ENCODE results near the gene STH.

The STH gene

DNA sequence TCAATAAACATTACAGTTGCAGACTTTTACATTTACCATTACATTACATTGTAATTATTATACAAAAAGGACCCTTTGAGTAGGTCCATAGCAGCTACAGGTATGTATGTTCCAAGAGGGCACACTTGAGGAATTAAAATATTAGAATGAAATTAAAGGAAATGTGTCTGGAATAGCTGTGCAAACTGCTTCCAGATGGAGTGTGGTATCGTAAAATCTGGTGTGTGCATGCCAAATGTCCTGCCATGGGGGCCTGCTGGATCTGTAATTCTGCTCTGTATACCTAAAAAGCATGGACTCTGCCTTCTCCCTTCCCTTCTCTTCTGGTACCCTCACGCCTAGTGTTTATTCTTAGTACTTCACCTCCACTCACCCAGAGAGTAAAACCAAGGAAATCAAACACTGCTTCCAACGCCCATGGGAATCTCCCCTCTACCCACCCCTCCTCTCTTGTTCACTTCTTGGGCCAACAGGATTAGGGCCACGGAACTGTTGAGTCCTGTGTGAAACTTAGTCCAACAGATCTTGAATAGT lies 38.7 kb downstream of the STH start:
- no peak for DNase-seq (ENCODE audit: low read depth)
- no peak overlapping the region for H3K4me3 ChIP-seq (ENCODE audit: low read depth, low read length)
- TF ChIP-seq, protein P1, sequence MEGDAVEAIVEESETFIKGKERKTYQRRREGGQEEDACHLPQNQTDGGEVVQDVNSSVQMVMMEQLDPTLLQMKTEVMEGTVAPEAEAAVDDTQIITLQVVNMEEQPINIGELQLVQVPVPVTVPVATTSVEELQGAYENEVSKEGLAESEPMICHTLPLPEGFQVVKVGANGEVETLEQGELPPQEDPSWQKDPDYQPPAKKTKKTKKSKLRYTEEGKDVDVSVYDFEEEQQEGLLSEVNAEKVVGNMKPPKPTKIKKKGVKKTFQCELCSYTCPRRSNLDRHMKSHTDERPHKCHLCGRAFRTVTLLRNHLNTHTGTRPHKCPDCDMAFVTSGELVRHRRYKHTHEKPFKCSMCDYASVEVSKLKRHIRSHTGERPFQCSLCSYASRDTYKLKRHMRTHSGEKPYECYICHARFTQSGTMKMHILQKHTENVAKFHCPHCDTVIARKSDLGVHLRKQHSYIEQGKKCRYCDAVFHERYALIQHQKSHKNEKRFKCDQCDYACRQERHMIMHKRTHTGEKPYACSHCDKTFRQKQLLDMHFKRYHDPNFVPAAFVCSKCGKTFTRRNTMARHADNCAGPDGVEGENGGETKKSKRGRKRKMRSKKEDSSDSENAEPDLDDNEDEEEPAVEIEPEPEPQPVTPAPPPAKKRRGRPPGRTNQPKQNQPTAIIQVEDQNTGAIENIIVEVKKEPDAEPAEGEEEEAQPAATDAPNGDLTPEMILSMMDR (IDR thresholded peaks at IDR 0.05; ENCODE audit: low read depth, low read length, missing control alignments), result no peak

DNA sequence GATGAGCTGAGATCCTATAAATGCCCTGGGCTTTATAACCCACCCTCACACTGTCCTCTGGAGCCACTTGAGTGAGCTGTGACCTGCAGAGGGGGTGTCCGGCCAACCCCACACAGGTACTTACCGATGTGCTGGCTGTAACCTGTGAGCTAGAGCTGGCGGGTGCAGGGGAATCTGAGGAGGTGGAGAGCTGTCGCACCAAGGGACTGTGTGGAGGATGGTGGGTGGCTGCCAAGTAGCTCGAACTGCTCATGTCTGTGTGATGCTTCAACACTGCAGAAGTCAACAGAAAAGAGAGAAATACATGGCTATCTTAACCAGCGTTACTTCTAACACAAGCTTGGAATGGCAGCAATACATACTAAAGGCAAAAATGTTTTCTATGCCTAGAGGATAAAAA lies 39.4 kb downstream of the STH start:
- H3K4me3 ChIP-seq (ENCODE audit: low read depth, low read length), result no peak overlapping the region
- no peak for DNase-seq (ENCODE audit: low read depth)
- TF ChIP-seq, protein P1 (IDR thresholded peaks at IDR 0.05; ENCODE audit: low read depth, low read length, missing control alignments), result no peak

DNA sequence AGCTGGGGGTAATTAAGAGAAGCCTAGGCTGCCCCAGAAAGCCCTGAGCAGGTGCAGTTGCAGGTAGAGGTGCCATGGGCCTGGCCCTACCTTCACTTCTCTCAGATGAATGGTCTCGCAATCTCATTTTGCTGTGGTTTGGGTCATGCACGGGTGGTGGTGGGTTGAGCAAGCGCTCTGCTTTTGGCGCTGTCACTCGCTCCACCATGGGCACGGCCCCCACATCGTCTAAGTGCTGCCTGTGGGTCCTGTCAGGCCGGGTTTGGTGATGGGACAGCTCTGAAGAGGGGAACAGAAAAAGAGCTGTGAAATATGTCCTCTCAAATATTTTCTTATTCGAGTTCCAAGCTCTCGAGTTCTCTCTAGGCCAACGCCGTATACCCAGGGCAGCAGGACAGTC lies 39.9 kb downstream of the STH start:
- no peak overlapping the region for H3K4me3 ChIP-seq (ENCODE audit: low read depth, low read length)
- TF ChIP-seq, protein P1 (IDR thresholded peaks at IDR 0.05; ENCODE audit: low read depth, low read length, missing control alignments), result no peak
- DNase-seq (ENCODE audit: low read depth), result no peak

DNA sequence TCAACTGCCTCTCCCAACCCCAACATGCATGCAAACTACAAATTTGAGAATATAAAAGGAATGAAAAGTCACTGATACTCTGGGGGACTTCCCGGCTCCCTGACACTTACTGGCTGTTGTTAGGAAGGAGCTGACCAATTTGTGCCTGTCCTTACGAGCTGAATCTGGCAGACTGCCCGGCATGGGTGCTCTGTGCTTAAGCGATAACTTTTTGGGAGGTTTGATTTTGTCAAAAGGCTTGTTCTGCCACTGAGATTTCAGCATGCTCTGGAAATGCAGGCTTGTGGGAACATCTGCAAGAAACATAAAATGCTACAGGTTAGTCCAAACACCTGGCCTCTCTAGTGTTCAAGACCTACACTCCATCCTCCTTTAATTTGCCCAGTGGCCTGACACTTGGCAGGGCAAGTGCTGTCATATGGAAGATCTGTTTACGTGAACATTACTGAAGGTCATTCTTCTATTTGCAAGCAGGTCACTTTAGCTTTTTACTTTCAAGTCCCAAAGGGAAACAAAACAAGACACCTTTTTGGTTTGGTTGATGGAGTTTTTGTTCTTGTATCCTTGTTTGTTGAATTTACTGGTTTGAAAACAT lies 40.6 kb downstream of the STH start:
- no peak for DNase-seq (ENCODE audit: low read depth)
- TF ChIP-seq, protein P1 (IDR thresholded peaks at IDR 0.05; ENCODE audit: low read depth, low read length, missing control alignments), result no peak
- no peak overlapping the region for H3K4me3 ChIP-seq (ENCODE audit: low read depth, low read length)

DNA sequence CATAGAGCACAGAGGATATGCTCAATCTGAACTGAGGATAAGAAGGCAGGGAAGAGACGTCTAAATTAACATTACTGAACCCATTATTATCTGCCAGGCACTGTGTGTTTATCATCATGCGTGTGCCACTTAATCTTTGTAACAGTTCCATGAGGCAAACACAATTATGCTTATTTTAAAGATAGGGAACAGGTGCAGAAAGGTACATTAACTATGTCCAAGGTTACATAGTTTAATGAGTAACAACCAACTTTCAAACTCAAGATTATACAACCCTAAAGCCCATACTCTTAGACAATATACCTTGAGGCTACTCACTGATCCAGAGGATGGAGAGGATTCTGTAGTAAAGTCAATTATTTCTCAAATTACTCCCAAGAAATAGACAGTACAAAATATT lies 43.2 kb downstream of the STH start:
- no peak overlapping the region for H3K4me3 ChIP-seq (ENCODE audit: low read depth, low read length)
- TF ChIP-seq, protein P1 (IDR thresholded peaks at IDR 0.05; ENCODE audit: low read depth, low read length, missing control alignments), result no peak
- DNase-seq (ENCODE audit: low read depth), result no peak

DNA sequence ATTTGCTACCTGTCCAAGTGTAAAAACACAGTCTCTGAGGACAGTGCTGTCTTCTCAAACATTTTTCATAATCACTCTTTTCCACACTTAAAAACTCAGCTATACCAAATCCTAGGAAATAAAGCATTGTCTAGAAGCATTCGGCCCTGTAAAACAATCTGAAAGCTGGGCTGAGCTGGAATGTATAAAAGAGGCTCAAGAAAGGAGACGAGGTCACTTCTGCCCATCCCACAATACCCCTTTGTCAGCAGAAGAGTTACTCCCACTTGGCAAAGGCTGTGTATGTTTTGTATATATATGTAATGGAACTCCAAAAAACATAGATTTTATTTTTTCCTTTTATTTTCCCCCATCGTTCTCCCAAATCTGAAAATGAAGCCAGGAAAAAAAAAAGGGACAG lies 43.9 kb downstream of the STH start:
- TF ChIP-seq, protein P1 (IDR thresholded peaks at IDR 0.05; ENCODE audit: low read depth, low read length, missing control alignments), result no peak
- DNase-seq (ENCODE audit: low read depth), result no peak
- H3K4me3 ChIP-seq (ENCODE audit: low read depth, low read length), result no peak overlapping the region

DNA sequence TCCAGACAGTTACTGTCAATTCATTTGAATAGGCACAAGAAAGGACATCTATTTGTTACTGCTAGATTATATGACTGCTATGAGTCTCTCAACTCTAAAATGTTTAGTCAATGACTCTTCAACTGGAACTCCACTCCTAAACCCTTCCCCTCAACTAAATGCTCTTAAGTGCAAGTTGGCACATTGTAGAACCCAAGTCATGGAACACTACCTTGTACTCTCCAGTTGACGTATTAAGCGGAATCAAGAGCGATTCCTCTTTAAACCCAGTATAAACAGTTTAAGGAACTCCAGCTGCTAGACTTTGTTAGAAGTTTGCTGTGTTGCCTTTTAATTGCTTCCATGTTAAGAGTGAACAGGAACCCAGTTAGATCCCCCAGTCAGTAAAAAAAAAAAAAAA lies 44.6 kb downstream of the STH start:
- no peak overlapping the region for H3K4me3 ChIP-seq (ENCODE audit: low read depth, low read length)
- TF ChIP-seq, protein P1 (IDR thresholded peaks at IDR 0.05; ENCODE audit: low read depth, low read length, missing control alignments), result no peak
- DNase-seq (ENCODE audit: low read depth), result no peak

Data from GM12864 (cell line).